Transverse colon (tissue), 4 donors: Measurements from ENCODE around the gene TECRL. TPM values are rescaled to one million over a fixed set of nuclear protein-coding genes. Genes with fewer than 3 reads are reported as not detected.

Experiments used
- DNase-seq: peaks from one replicate; pipeline ENCODE4 v3.0.0-alpha.2; 2019
- H3K27ac ChIP-seq, 4 donors: fragments of 200-600 bp; sonication (generic); 2 replicates each; pipeline ENCODE4 v1.5.1; 2016 to 2018; ENCODE audit warnings: inconsistent platforms in 4 of 4
- H3K27me3 ChIP-seq: fragments of 200-600 bp; sonication (generic); 2 replicates; pipeline ENCODE4 v1.5.1; 2017; ENCODE audit warnings: inconsistent platforms
- H3K36me3 ChIP-seq, 4 donors: fragments of 200-600 bp; sonication (generic); 2 replicates each; pipeline ENCODE4 v1.5.1; 2017 to 2019; ENCODE audit warnings: inconsistent platforms in 4 of 4
- H3K4me1 ChIP-seq, 4 donors: fragments of 200-600 bp; sonication (generic); 2 replicates each; pipeline ENCODE4 v1.5.1; 2017 to 2020; ENCODE audit warnings: inconsistent platforms in 4 of 4
- H3K4me3 ChIP-seq, 4 donors: fragments of 200-600 bp; sonication (generic); 1 replicate in 1 of 4; 2 replicates in 3 of 4; pipeline versions ENCODE4 v1.5.1 to v1.6.1; 2017 to 2019; ENCODE audit warnings: inconsistent platforms in 4 of 4
- H3K9me3 ChIP-seq, 2 donors: fragments of 200-600 bp; sonication (generic); 2 replicates each; pipeline ENCODE4 v1.5.1; 2017 to 2019; ENCODE audit warnings: inconsistent platforms in 2 of 2
- EP300 ChIP-seq: sonication (generic); formaldehyde crosslinking; IDR thresholded peaks from one replicate; pipeline ENCODE4 v1.6.1; 2017; ENCODE audit warnings: antibody characterized with exemption, low read depth
- POLR2A ChIP-seq: fragments of 450-650 bp; IDR thresholded peaks from one replicate; pipeline ENCODE4 v1.6.1; 2016; ENCODE audit warnings: antibody characterized with exemption, mild to moderate bottlenecking, moderate library complexity
- POLR2AphosphoS5 ChIP-seq, 3 donors: sonication (generic); formaldehyde crosslinking; IDR thresholded peaks; one replicate each; pipeline ENCODE4 v1.6.1; 2016; ENCODE audit warnings: antibody characterized with exemption in 3 of 3
- WGBS, 2 donors: methylation state at CpG; one replicate each; pipeline ENCODE4 v1.1.5; 2018; ENCODE audit warnings: low coverage in 1 of 2; 5-methylcytosine and 5-hydroxymethylcytosine counted together
- in situ Hi-C, 4 donors: fragments of 200-750 bp; cut with MboI; loops; one replicate each; pipeline versions ENCODE4 v1.15.0 to v1.15.1; 2017; ENCODE audit warnings: low sequenced_read_pairs in 3 of 4, low pct_ligation_motif_present in 1 of 4, low pct_unique_long_range_greater_than_20kb in 1 of 4
- intact Hi-C: fragments of 100-400 bp; cut with DNase I; formaldehyde crosslinking; loops from one replicate; pipeline ENCODE4 v1.15.1; 2023; ENCODE audit warnings: low total_unique reads
- total RNA-seq, 4 donors: library from RNA; depleted of rRNA; stranded (reverse); fragments of >200 nt; gene quantifications; one replicate each; pipeline ENCODE4 v1.1.0, GENCODE V29; 2016
- TF ChIP-seq, protein P1 (sequence below), 5 experiments: fragments of 200-600 bp in 3 of 5; fragments of 450-650 bp in 2 of 5; sonication (generic) in 3 of 5; IDR thresholded peaks; 1 replicate in 2 of 5; 2 replicates in 3 of 5; pipeline ENCODE4 v1.5.1; 2016 to 2017; ENCODE audit warnings: antibody characterized with exemption in 5 of 5, inconsistent platforms in 3 of 5, mild to moderate bottlenecking in 2 of 5, moderate library complexity in 1 of 5

TECRL gene
- total RNA-seq, 4 donors from 2014 or later = not detected

DNA sequence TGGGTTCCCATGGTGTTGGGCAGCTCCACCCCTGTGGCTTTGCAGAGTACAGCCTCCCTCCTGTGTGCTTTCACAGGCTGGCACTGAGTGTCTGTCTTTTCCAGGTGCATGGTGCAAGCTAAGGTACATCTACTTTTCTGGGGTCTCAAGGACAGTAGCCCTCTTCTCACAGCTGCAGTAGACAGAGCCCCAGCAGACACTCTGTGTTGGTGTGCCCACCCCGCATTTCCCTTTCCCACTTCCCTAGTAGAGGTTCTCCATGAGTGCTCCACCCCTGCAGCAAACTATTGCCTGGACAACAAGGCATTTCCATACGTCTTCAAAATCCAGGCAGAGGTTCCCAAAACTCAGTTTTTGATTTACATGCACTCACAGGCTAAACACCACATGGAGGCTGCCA is 143.0 kb downstream of the TECRL start:
- intact Hi-C loops (loop anchor here (1.0 kb wide), 1 partner anchor 21 kb away; no protein-coding TSS in a partner anchor), in situ Hi-C loops (no loop called here)
- H3K4me1 ChIP-seq = no peaks in the 10 kb centered on the region
- DNase-seq = no peak
- no peaks in the 10 kb centered on the region for H3K9me3 ChIP-seq
- H3K27ac ChIP-seq = no peak overlapping the region
- no peaks in the 10 kb centered on the region for H3K36me3 ChIP-seq
- 78% methylated on average over 2 of the region's 2 CpGs; no CpG with 5 or more reads in 1 of the 2 donors for WGBS, 2 donors
- TF ChIP-seq, protein P1, sequence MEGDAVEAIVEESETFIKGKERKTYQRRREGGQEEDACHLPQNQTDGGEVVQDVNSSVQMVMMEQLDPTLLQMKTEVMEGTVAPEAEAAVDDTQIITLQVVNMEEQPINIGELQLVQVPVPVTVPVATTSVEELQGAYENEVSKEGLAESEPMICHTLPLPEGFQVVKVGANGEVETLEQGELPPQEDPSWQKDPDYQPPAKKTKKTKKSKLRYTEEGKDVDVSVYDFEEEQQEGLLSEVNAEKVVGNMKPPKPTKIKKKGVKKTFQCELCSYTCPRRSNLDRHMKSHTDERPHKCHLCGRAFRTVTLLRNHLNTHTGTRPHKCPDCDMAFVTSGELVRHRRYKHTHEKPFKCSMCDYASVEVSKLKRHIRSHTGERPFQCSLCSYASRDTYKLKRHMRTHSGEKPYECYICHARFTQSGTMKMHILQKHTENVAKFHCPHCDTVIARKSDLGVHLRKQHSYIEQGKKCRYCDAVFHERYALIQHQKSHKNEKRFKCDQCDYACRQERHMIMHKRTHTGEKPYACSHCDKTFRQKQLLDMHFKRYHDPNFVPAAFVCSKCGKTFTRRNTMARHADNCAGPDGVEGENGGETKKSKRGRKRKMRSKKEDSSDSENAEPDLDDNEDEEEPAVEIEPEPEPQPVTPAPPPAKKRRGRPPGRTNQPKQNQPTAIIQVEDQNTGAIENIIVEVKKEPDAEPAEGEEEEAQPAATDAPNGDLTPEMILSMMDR (IDR thresholded peaks at IDR 0.05) = no peak
- TF ChIP-seq EP300 (no peak), POLR2AphosphoS5 (IDR thresholded peaks at IDR 0.05) (no peak), POLR2A (no peak)
- H3K27me3 ChIP-seq = no peaks in the 10 kb centered on the region
- no peak overlapping the region for H3K4me3 ChIP-seq

DNA sequence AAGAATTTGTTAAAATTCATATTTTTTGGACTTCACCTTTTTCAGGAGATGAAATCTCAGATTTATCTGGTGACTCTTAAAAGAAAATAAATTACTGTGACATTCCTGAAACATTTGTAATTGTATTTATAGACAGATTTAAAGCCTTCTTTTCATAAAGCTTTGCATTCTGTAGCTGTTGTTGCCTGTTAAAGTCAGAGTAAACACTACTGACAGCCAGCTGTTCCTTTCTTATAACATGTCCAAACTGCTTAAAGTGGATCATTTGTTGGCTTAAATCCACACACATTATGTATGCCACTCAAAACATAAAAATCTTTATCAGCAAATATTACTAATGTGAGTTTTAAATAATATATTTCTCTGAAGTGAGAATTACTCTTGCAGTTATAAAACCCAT is 157.5 kb downstream of the TECRL start:
- intact Hi-C loops = no loop called here
- DNase-seq = no peak
- no peak for TF ChIP-seq EP300
- TF ChIP-seq, protein P1 (IDR thresholded peaks at IDR 0.05) = no peak
- no peak for TF ChIP-seq POLR2AphosphoS5 (IDR thresholded peaks at IDR 0.05)
- TF ChIP-seq POLR2A = no peak
- no peaks in the 10 kb centered on the region for H3K4me1 ChIP-seq
- in situ Hi-C loops = no loop called here
- H3K27me3 ChIP-seq = no peaks in the 10 kb centered on the region
- no peak overlapping the region for H3K4me3 ChIP-seq
- H3K27ac ChIP-seq = no peak overlapping the region
- peaks cover 0 to 6% of the 10 kb centered on the region in 2 donors for H3K9me3 ChIP-seq
- H3K36me3 ChIP-seq = no peaks in the 10 kb centered on the region

DNA sequence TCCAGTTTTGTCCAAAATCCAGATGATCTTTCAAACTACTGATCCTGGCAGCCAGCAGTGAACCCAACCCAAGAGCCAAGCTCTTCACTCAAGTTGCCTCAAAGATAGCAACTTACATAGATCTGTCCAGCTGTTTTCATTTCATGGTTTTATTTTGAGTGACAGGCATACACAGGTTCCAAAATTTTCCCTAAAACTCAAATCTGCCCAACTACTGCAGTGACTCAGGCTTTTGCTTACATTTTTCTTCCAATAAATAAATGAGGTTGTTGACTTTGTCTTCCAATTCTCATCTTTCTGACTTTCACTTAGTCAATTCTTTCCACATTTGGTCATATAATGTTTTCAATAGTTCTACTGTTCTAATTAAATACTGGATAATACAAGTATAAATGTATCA is 158.8 kb downstream of the TECRL start:
- TF ChIP-seq POLR2A (no peak), EP300 (no peak), POLR2AphosphoS5 (IDR thresholded peaks at IDR 0.05) (no peak)
- TF ChIP-seq, protein P1 (IDR thresholded peaks at IDR 0.05) = no peak
- in situ Hi-C loops = no loop called here
- no peaks in the 10 kb centered on the region for H3K27me3 ChIP-seq

DNA sequence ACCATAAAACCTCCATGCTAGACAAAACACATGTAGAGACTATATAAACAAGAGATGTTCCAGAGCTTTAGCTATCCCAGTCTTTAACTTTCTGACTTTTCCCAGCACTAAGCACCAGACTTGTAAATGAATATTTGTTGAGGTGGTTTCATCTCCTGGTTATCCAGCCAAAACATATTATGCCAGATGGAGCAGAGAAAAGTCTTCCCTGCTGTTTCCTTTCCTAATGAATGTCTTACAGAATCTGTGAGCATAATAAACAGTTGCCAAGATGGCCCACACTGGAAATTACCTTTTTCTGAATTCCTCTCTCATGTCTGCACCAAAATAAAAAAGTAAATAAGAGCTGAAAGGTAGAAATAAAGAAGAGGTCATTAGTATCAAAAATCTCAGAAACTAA is 159.2 kb downstream of the TECRL start:
- DNase-seq = no peak
- Histone ChIP-seq H3K4me3 (no peak overlapping the region), H3K27me3 (no peaks in the 10 kb centered on the region), H3K9me3 (peaks cover 0 to 6% of the 10 kb centered on the region in 2 donors), H3K4me1 (no peaks in the 10 kb centered on the region), H3K27ac (no peak overlapping the region), H3K36me3 (no peaks in the 10 kb centered on the region)
- no peak for TF ChIP-seq POLR2A
- no peak for TF ChIP-seq POLR2AphosphoS5 (IDR thresholded peaks at IDR 0.05)
- no peak for TF ChIP-seq EP300
- TF ChIP-seq, protein P1 (IDR thresholded peaks at IDR 0.05) = no peak
- in situ Hi-C loops = no loop called here
- intact Hi-C loops = no loop called here

More for the DNA sequence above, 158.8 kb downstream of the TECRL start:
- H3K36me3 ChIP-seq = no peaks in the 10 kb centered on the region
- peaks cover 0 to 6% of the 10 kb centered on the region in 2 donors for H3K9me3 ChIP-seq
- DNase-seq = no peak
- no peak overlapping the region for H3K27ac ChIP-seq
- H3K4me3 ChIP-seq = no peak overlapping the region
- intact Hi-C loops = no loop called here
- H3K4me1 ChIP-seq = no peaks in the 10 kb centered on the region
